Ureter (tissue), 1 donor: ENCODE data around the gene TUBA3E. TPM values are rescaled to one million over a fixed set of nuclear protein-coding genes. Genes with fewer than 3 reads are reported as not detected.
"Not testable (repeated sequence)": the region's sequence is repeated elsewhere in the genome, so short reads cannot be mapped to it uniquely, and the experiment has no call there.

Source experiments
- DNase-seq: peaks from one replicate; pipeline ENCODE4 v3.0.0-alpha.2; 2020; ENCODE audit warnings: low spot score
- total RNA-seq: library from RNA; stranded (reverse); gene quantifications from one replicate; pipeline ENCODE4 v1.2.4, GENCODE V29; 2023
- donor health status: DM: yes; HTN: yes; CAD: no.

Gene TUBA3E
- total RNA-seq, 1 donor from 2014 or later: not detected

- not testable (repeated sequence) for DNase-seq
These were observed 54.8 kb downstream of the TUBA3E start for GRCh38 chr2:130143266-130144039.

DNA sequence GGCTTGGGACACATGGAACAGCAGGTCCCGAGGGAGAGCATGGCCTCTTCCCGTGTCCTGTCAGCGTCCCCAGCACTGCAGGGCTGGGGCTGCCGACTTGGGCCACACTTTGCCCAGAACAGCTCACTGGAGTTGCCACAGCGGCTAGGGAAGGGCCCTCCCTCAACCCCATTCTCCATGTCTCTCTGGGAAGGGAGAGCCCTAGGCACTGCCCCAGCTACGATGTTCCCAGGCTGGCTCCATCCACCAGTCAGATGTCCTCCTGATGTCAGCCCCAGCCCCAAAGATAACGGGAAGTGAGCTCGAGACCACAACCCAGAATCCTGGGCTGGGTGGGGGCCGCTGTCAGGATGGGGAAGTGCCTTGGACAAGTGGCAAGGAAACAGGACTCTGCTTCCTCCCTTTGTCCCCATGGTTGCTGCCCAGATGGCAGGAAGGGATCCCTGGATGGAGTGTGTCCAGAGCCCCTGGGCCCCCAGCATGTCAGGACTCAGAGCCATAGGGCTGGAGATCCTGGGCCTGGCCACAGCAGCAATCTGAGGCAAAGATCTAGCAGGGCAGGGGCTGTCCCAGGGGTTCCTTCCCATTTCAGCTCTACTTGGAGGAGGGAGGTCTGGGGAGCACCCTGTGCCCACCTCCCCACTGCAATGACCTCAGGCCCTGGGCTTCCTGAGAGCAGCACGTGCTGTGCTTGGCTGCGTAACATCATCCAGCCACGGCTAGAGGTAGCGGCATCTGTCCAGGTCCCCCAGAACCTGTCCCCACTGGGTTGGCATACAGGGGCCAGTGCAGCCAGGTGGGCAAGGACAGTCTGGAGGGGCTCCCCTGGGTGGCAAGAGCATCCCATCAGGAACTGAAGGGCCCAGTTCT, 55.6 kb downstream of the TUBA3E start:
- not testable (repeated sequence) for DNase-seq

Other genes starting within 250 kb of the TUBA3E start
- gene RAB6C, start 218.8 kb downstream of the TUBA3E start, total RNA-seq: 0.34 TPM
- not detected for gene POTEF, start 69.2 kb downstream of the TUBA3E start, total RNA-seq
- 1.7 TPM for gene CCDC74B, start 53.3 kb downstream of the TUBA3E start, total RNA-seq
- gene SMPD4, start 16.8 kb downstream of the TUBA3E start, total RNA-seq: 39.6 TPM
- gene MZT2B, start 16.2 kb downstream of the TUBA3E start, total RNA-seq: 165 TPM
- 76.5 TPM for gene IMP4, start 144.5 kb upstream of the TUBA3E start, total RNA-seq
- 97.9 TPM for gene PTPN18, start 157.6 kb upstream of the TUBA3E start, total RNA-seq